ENCODE results near the gene GPR162. TPM values are rescaled to one million over a fixed set of nuclear protein-coding genes. Genes with fewer than 3 reads are reported as not detected.

GPR162 gene
- total and polyA plus RNA-seq, 12 donors, result 1.1 to 42.6 (median 5.1) TPM

DNA sequence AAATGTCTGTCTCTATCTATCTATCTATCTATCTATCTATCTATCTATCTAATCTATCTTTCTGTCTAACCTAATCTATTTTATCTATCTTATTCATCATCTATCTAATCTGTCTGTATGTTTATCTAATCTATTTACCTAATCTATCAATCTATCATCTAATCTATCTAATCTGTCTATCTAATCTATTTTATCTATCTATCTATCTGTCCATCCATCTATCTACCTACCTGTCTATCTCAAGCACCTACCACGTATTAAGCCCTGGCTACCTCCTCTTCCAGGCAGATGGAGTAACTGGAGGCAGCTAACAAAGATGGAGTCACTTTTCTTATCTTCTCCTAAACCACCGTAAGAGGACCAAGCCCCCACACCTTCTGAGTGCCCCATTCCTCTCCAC, 26.5 kb upstream of the GPR162 start:
- Histone ChIP-seq H3K4me1 (replicated peaks in 1 of 2) (no peaks in the 10 kb centered on the region), H3K9me3 (replicated peaks in 1 of 3) (no peaks in the 10 kb centered on the region), H3K27me3 (peaks cover 13% of the 10 kb centered on the region), H3K27ac (no peak overlapping the region), H3K4me3 (no peak overlapping the region), H3K36me3 (replicated peaks in 1 of 2) (no peaks in the 10 kb centered on the region)
- intact Hi-C loops (cut with DNase I), result no loop called here
- DNase-seq, result no peak
- 34 to 63% (median 52%) methylated on average over 2 of the region's 2 CpGs for WGBS, 4 donors
- no peak for TF ChIP-seq POLR2A (IDR thresholded peaks at IDR 0.05)
- TF ChIP-seq CTCF (IDR thresholded peaks at IDR 0.05), result no peak

GRCh38 chr12:6796576-6796975, 25.0 kb upstream of the GPR162 start:
- intact Hi-C loops (cut with DNase I), result no loop called here
- H3K36me3 ChIP-seq (replicated peaks in 1 of 2), result no peaks in the 10 kb centered on the region
- WGBS, 4 donors, result 87 to 91% (median 89%) methylated on average over 4 of the region's 4 CpGs
- no peak overlapping the region for H3K4me3 ChIP-seq
- no peak for TF ChIP-seq CTCF (IDR thresholded peaks at IDR 0.05)
- TF ChIP-seq POLR2A (IDR thresholded peaks at IDR 0.05), result no peak
- no peak for DNase-seq
- no peaks in the 10 kb centered on the region for H3K9me3 ChIP-seq (replicated peaks in 1 of 3)
- peaks cover 13% of the 10 kb centered on the region for H3K27me3 ChIP-seq
- no peaks in the 10 kb centered on the region for H3K4me1 ChIP-seq (replicated peaks in 1 of 2)
- H3K27ac ChIP-seq, result no peak overlapping the region

GRCh38 chr12:6799147-6799546, 22.5 kb upstream of the GPR162 start:
- Histone ChIP-seq H3K36me3 (replicated peaks in 1 of 2) (no peaks in the 10 kb centered on the region), H3K9me3 (replicated peaks in 1 of 3) (no peaks in the 10 kb centered on the region), H3K4me3 (no peak overlapping the region), H3K4me1 (replicated peaks in 1 of 2) (no peaks in the 10 kb centered on the region), H3K27me3 (peaks cover 4% of the 10 kb centered on the region), H3K27ac (no peak overlapping the region)
- TF ChIP-seq CTCF (IDR thresholded peaks at IDR 0.05) (no peak), POLR2A (IDR thresholded peaks at IDR 0.05) (no peak)
- 78 to 88% (median 86%) methylated on average over 5 of the region's 5 CpGs for WGBS, 4 donors
- no peak for DNase-seq
- intact Hi-C loops (cut with DNase I), result no loop called here

- Histone ChIP-seq H3K27ac (no peak overlapping the region), H3K36me3 (replicated peaks in 1 of 2) (no peaks in the 10 kb centered on the region), H3K9me3 (replicated peaks in 1 of 3) (no peaks in the 10 kb centered on the region), H3K27me3 (peaks cover 3% of the 10 kb centered on the region), H3K4me1 (replicated peaks in 1 of 2) (no peaks in the 10 kb centered on the region), H3K4me3 (no peak overlapping the region)
- intact Hi-C loops (cut with DNase I), result no loop called here
- WGBS, 4 donors, result 25 to 67% (median 37%) methylated on average over 1 of the region's 1 CpG
- no peak for TF ChIP-seq POLR2A (IDR thresholded peaks at IDR 0.05)
- TF ChIP-seq CTCF (IDR thresholded peaks at IDR 0.05), result no peak
- no peak for DNase-seq
These were observed 14.5 kb upstream of the GPR162 start for GRCh38 chr12:6807170-6807569.
